H1 (cell line): ENCODE measurements around the gene PRKCD. TPM values are rescaled to one million over a fixed set of nuclear protein-coding genes. Genes with fewer than 3 reads are reported as not detected.

Source experiments
- CTCF ChIA-PET: fragments of 300-600 bp; sonication (Branson Sonifier 250); formaldehyde crosslinking; loops from one replicate; lab custom pipeline; 2021; ENCODE audit not compliant: partially characterized antibody; lab: Charles Lee
- POLR2A ChIA-PET: fragments of 300-600 bp; sonication (Branson Sonifier 250); formaldehyde crosslinking; loops from one replicate; lab custom pipeline; 2021; ENCODE audit warnings: inconsistent platforms; ENCODE audit not compliant: partially characterized antibody; lab: Charles Lee
- DNase-seq, 2 experiments: peaks; one replicate each; pipeline versions ENCODE4 v3.0.0 to v3.0.0-alpha.2; 2010 to 2022; ENCODE audit warnings: low spot score in 2 of 2, low read depth in 1 of 2, mixed read lengths in 1 of 2
- FAIRE-seq: peaks from 2 replicates; lab custom pipeline; 2011; peaks lifted over from hg19 to GRCh38; lab: Jason Lieb, UNC
- H2AFZ ChIP-seq: 2 replicates; pipeline ENCODE4 v1.8.1; 2012; ENCODE audit warnings: low read length, inconsistent platforms
- H2AK5ac ChIP-seq: 2 replicates; pipeline ENCODE4 v1.6.1; 2013; ENCODE audit warnings: low read depth, low read length
- H2BK120ac ChIP-seq: replicated peaks from 2 replicates; pipeline ENCODE3; 2013; ENCODE audit warnings: low read depth, low read length, inconsistent platforms
- H2BK12ac ChIP-seq: 2 replicates; pipeline ENCODE4 v1.6.1; 2013; ENCODE audit warnings: low read depth, low read length
- H2BK15ac ChIP-seq: 2 replicates; pipeline ENCODE4 v1.6.1; 2013; ENCODE audit warnings: low read length
- H2BK20ac ChIP-seq: 2 replicates; pipeline ENCODE4 v1.6.1; 2013; ENCODE audit warnings: low read length
- H2BK5ac ChIP-seq: 2 replicates; pipeline ENCODE4 v1.6.1; 2013; ENCODE audit warnings: low read depth, low read length
- H3K14ac ChIP-seq: 2 replicates; pipeline ENCODE4 v1.6.1; 2013; ENCODE audit warnings: inconsistent platforms; ENCODE audit not compliant: insufficient read length
- H3K18ac ChIP-seq: 2 replicates; pipeline ENCODE4 v1.6.1; 2013; ENCODE audit warnings: low read length; ENCODE audit errors: extremely low read depth
- H3K23ac ChIP-seq: 2 replicates; pipeline ENCODE4 v1.6.1; 2013; ENCODE audit warnings: inconsistent platforms; ENCODE audit not compliant: insufficient read length
- H3K23me2 ChIP-seq: 2 replicates; pipeline ENCODE4 v1.6.1; 2013; ENCODE audit warnings: low read depth, low read length
- H3K27ac ChIP-seq: 2 replicates; pipeline ENCODE4 v1.6.1; 2011; ENCODE audit warnings: low read depth, low read length, inconsistent platforms
- H3K27me3 ChIP-seq, 4 experiments: replicated peaks in 1 of 4; 1 replicate in 1 of 4; 2 replicates in 3 of 4; pipeline versions ENCODE4 v1.6.1 to v1.8.1; 2011 to 2013; ENCODE audit warnings: low read length in 3 of 4, mild to moderate bottlenecking in 3 of 4, inconsistent platforms in 2 of 4, mixed read lengths in 2 of 4, moderate library complexity in 1 of 4; ENCODE audit not compliant: control insufficient read depth in 3 of 4, insufficient read depth in 3 of 4; ENCODE audit errors: extremely low read depth in 1 of 4
- H3K36me3 ChIP-seq, 4 experiments: 2 replicates each; pipeline versions ENCODE4 v1.6.1 to v1.8.1; 2011 to 2013; ENCODE audit warnings: mild to moderate bottlenecking in 4 of 4, low read length in 3 of 4, moderate library complexity in 2 of 4, control low read depth in 1 of 4, inconsistent platforms in 1 of 4; ENCODE audit not compliant: insufficient read depth in 4 of 4, control insufficient read depth in 2 of 4
- H3K4ac ChIP-seq: replicated peaks from 2 replicates; pipeline ENCODE3; 2013; ENCODE audit warnings: low read length, low read depth, mixed read lengths, inconsistent platforms; ENCODE audit not compliant: insufficient read length
- H3K4me1 ChIP-seq, 4 experiments: replicated peaks in 1 of 4; 1 replicate in 1 of 4; 2 replicates in 3 of 4; pipeline versions ENCODE4 v1.6.1 to v1.8.1; 2011 to 2013; ENCODE audit warnings: low read length in 3 of 4, inconsistent platforms in 2 of 4, mixed read lengths in 1 of 4; ENCODE audit not compliant: insufficient read depth in 4 of 4, control insufficient read depth in 3 of 4
- H3K4me2 ChIP-seq, 2 experiments: 2 replicates each; pipeline versions ENCODE4 v1.6.1 to v1.8.1; 2011 to 2013; ENCODE audit warnings: low read depth in 2 of 2, low read length in 2 of 2, control low read depth in 1 of 2, inconsistent platforms in 1 of 2, mild to moderate bottlenecking in 1 of 2; ENCODE audit not compliant: insufficient read depth in 1 of 2
- H3K4me3 ChIP-seq, 4 experiments: fragments of 200-600, 300-600 bp in 1 of 4; sonication (generic), shearing (Covaris generic), sonication (Bioruptor Twin) in 1 of 4; 2 replicates each; pipeline versions ENCODE4 v1.5.1 to v1.8.1; 2011 to 2016; ENCODE audit warnings: low read length in 4 of 4, low read depth in 3 of 4, control low read depth in 2 of 4, inconsistent platforms in 2 of 4, mild to moderate bottlenecking in 2 of 4, mixed read lengths in 1 of 4, moderate library complexity in 1 of 4; ENCODE audit not compliant: insufficient read depth in 2 of 4; ENCODE audit errors: extremely low read depth in 1 of 4
- H3K56ac ChIP-seq: replicated peaks from 2 replicates; pipeline ENCODE3; 2013; ENCODE audit warnings: low read depth, mild to moderate bottlenecking, mixed read lengths, low read length, inconsistent platforms; ENCODE audit not compliant: insufficient read length
- H3K79me1 ChIP-seq: 2 replicates; pipeline ENCODE4 v1.6.1; 2013; ENCODE audit warnings: low read depth, low read length, control low read depth
- H3K79me2 ChIP-seq, 2 experiments: 2 replicates each; pipeline versions ENCODE4 v1.6.1 to v1.8.1; 2012 to 2013; ENCODE audit warnings: low read length in 2 of 2, mild to moderate bottlenecking in 2 of 2, inconsistent platforms in 1 of 2; ENCODE audit not compliant: insufficient read depth in 2 of 2, control insufficient read depth in 1 of 2
- H3K9ac ChIP-seq, 4 experiments: replicated peaks in 1 of 4; 1 replicate in 1 of 4; 2 replicates in 3 of 4; pipeline versions ENCODE4 v1.6.1 to v1.8.1; 2011 to 2013; ENCODE audit warnings: low read depth in 3 of 4, low read length in 3 of 4, control low read depth in 2 of 4, mild to moderate bottlenecking in 2 of 4, moderate library complexity in 2 of 4, inconsistent platforms in 1 of 4; ENCODE audit errors: extremely low read depth in 1 of 4
- H3K9me3 ChIP-seq, 2 experiments: 2 replicates each; pipeline versions ENCODE4 v1.6.1 to v1.8.1; 2012 to 2013; ENCODE audit warnings: mild to moderate bottlenecking in 2 of 2, moderate library complexity in 2 of 2, control low read depth in 1 of 2, inconsistent platforms in 1 of 2, low read depth in 1 of 2, low read length in 1 of 2, mixed read lengths in 1 of 2; ENCODE audit not compliant: insufficient read depth in 2 of 2
- H4K20me1 ChIP-seq, 2 experiments: replicated peaks in 1 of 2; 2 replicates each; pipeline versions ENCODE3 to v1.8.1; 2011 to 2013; ENCODE audit warnings: inconsistent platforms in 2 of 2, low read length in 2 of 2, mild to moderate bottlenecking in 1 of 2; ENCODE audit not compliant: insufficient read depth in 2 of 2, control insufficient read depth in 1 of 2
- H4K5ac ChIP-seq: 2 replicates; pipeline ENCODE4 v1.6.1; 2013; ENCODE audit warnings: low read length, low read depth, mixed read lengths, inconsistent platforms; ENCODE audit not compliant: insufficient read length
- H4K8ac ChIP-seq: 2 replicates; pipeline ENCODE4 v1.8.0; 2013; ENCODE audit warnings: mild to moderate bottlenecking, moderate library complexity, low read length, inconsistent platforms; ENCODE audit not compliant: insufficient read depth; ENCODE audit errors: extremely low read depth
- H4K91ac ChIP-seq: replicated peaks from 2 replicates; pipeline ENCODE3; 2013; ENCODE audit warnings: low read length, mixed read lengths, inconsistent platforms; ENCODE audit not compliant: insufficient read length
- BACH1 ChIP-seq: IDR thresholded peaks from 2 replicates; pipeline ENCODE4 v1.6.1; 2012; ENCODE audit warnings: low read length, improper control_type of control experiment
- BCL11A ChIP-seq, 2 experiments: IDR thresholded peaks; one replicate each; pipeline ENCODE4 v1.6.1; 2011; ENCODE audit warnings: low read depth in 2 of 2, low read length in 2 of 2, mild to moderate bottlenecking in 2 of 2
- HDAC2 ChIP-seq, 2 experiments: fragments of 300-600 bp in 1 of 2; sonication (generic) in 1 of 2; IDR thresholded peaks; 2 replicates each; pipeline ENCODE4 v1.6.1; 2011 to 2012; ENCODE audit warnings: low read depth in 2 of 2, low read length in 2 of 2, mild to moderate bottlenecking in 2 of 2, moderate library complexity in 2 of 2, borderline replicate concordance in 1 of 2, inconsistent platforms in 1 of 2
- KDM1A ChIP-seq: fragments of 200-600, 300-600 bp; sonication (generic); IDR thresholded peaks from 2 replicates; pipeline ENCODE4 v1.7.1; 2016; ENCODE audit warnings: mild to moderate bottlenecking, low read length, borderline replicate concordance
- KDM4A ChIP-seq: IDR thresholded peaks from one replicate; pipeline ENCODE4 v1.7.1; 2012; ENCODE audit warnings: low read depth, mild to moderate bottlenecking, moderate library complexity, low read length, inconsistent platforms; ENCODE audit not compliant: severe bottlenecking
- MAFK ChIP-seq: IDR thresholded peaks from 2 replicates; pipeline ENCODE4 v1.6.1; 2012; ENCODE audit warnings: low read depth, mild to moderate bottlenecking, improper control_type of control experiment, low read length
- POLR2AphosphoS5 ChIP-seq: IDR thresholded peaks from 2 replicates; pipeline ENCODE4 v1.6.1; 2011; ENCODE audit warnings: low read depth, low read length
- RBBP5 ChIP-seq: IDR thresholded peaks from 2 replicates; pipeline ENCODE4 v1.7.1; 2012; ENCODE audit warnings: low read depth, mild to moderate bottlenecking, inconsistent platforms, low read length, moderate library complexity, borderline replicate concordance
- SRF ChIP-seq: IDR thresholded peaks from 2 replicates; pipeline ENCODE4 v1.6.1; 2011; ENCODE audit warnings: mild to moderate bottlenecking, low read depth, low read length, moderate library complexity
- SUZ12 ChIP-seq: fragments of 200-600 bp; sonication (generic); IDR thresholded peaks from 2 replicates; pipeline ENCODE4 v1.6.1; 2012; ENCODE audit warnings: mild to moderate bottlenecking, inconsistent platforms, low read length, moderate library complexity, mixed read lengths
- USF2 ChIP-seq: IDR thresholded peaks from 2 replicates; pipeline ENCODE4 v1.6.1; 2011; ENCODE audit warnings: low read length, improper control_type of control experiment
- YY1 ChIP-seq: IDR thresholded peaks from 2 replicates; pipeline ENCODE4 v1.6.1; 2011; ENCODE audit warnings: low read depth, mild to moderate bottlenecking, low read length
- WGBS, 2 experiments: shearing (Covaris generic) in 1 of 2; methylation state at CpG; one replicate each; pipeline versions ENCODE4 v1.1.6 to v1.1.7; 2013 to 2015; ENCODE audit warnings: low lambda C conversion rate in 2 of 2, mixed read lengths in 2 of 2, inconsistent platforms in 1 of 2, low coverage in 1 of 2, missing lambda C conversion rate in 1 of 2; ENCODE audit not compliant: insufficient replicate concordance in 2 of 2, insufficient coverage in 1 of 2, insufficient read length in 1 of 2; ENCODE audit errors: extremely low coverage in 1 of 2, missing lambda C conversion rate in 1 of 2; 5-methylcytosine and 5-hydroxymethylcytosine counted together
- polyA plus RNA-seq, 7 experiments: library from polyadenylated mRNA; depleted of rRNA in 3 of 7; stranded (reverse) in 5 of 7; unstranded in 2 of 7; fragments of >200 nt in 5 of 7; fragments of 200-250 nt in 2 of 7; gene quantifications; 1 replicate in 5 of 7; 2 replicates in 1 of 7; 4 replicates in 1 of 7; pipeline versions ENCODE4 v1.2.1 to v1.2.3, GENCODE V29; 2011 to 2013; ENCODE audit warnings: missing spikeins in 2 of 7, mixed read lengths in 2 of 7
- total RNA-seq: library from RNA; stranded (reverse); fragmentation: NEBNext Ultra II Directional; extraction: Animal tissue kit (Norgen Biotek cat#: 25700); gene quantifications from 2 replicates; pipeline ENCODE4 v1.2.1, GENCODE V29; 2021

PRKCD gene
- total and polyA plus RNA-seq, 2 of the 8 experiments (the other 6 are each of a cell fraction or from before 2014, with no cell fraction given) = 22.6 to 23.9 TPM

GRCh38 chr3:53166781-53167291, 5.8 kb downstream of the PRKCD start:
- Histone ChIP-seq H3K9me3 (no peaks in the 10 kb centered on the region), H2BK20ac (no peak overlapping the region), H3K27me3 (peaks cover 0 to 3% (median 0%) of the 10 kb centered on the region in 4 experiments; a peak in 3 of 7 replicates), H2AK5ac (no peak overlapping the region), H2BK120ac (no peak overlapping the region), H3K14ac (no peak overlapping the region), H3K36me3 (no peaks in the 10 kb centered on the region), H3K4me3 (no peak overlapping the region), H3K4ac (no peak overlapping the region), H3K56ac (no peak overlapping the region), H3K4me2 (no peak overlapping the region), H3K79me2 (peaks cover 0 to 9% of the 10 kb centered on the region in 2 experiments; a peak in 1 of 4 replicates), H2BK12ac (no peak overlapping the region), H2BK15ac (no peak overlapping the region), H4K5ac (no peak overlapping the region), H4K8ac (no peak overlapping the region; the same call in 1 of the 2 replicates), H3K23ac (no peak overlapping the region), H4K20me1 (peaks cover 7 to 22% of the 10 kb centered on the region in 2 experiments), H3K23me2 (peaks cover 8% of the 10 kb centered on the region), H2AFZ (no peak overlapping the region), H3K9ac (no peak overlapping the region), H3K79me1 (peaks cover 22% of the 10 kb centered on the region), H2BK5ac (peak overlapping the region; percentile 44; the same call in 1 of the 2 replicates), H4K91ac (no peak overlapping the region), H3K27ac (no peak overlapping the region), H3K18ac (no peak overlapping the region; the same call in 1 of the 2 replicates), H3K4me1 (peaks cover 3 to 46% (median 30%) of the 10 kb centered on the region in 4 experiments)
- no peak for FAIRE-seq
- ChIA-PET CTCF (interaction anchor here (1.0 to 5.9 kb wide), 9 partner anchors 21 to 503 kb away, joined by 3 to 50 read pairs (median 4); no protein-coding TSS in a partner anchor), POLR2A (interaction anchor here (1.2 to 7.9 kb wide), 2 partner anchors 8 to 24 kb away, joined by 3 to 56 read pairs; partner anchors contain the start of gene PRKCD)
- DNase-seq = no peak
- WGBS, 2 experiments = 81% methylated on average over 9 of the region's 9 CpGs; no CpG with 5 or more reads in 1 of the 2 experiments
- TF ChIP-seq YY1 (no peak), BCL11A (IDR thresholded peaks at IDR 0.05; ENCODE audit: low read depth in 2 of 2, low read length in 2 of 2) (no peak), SRF (no peak), MAFK (no peak), KDM4A (no peak), BACH1 (no peak), HDAC2 (IDR thresholded peaks at IDR 0.05; ENCODE audit: borderline replicate concordance in 1 of 2, low read depth in 2 of 2, low read length in 2 of 2) (no peak), KDM1A (no peak), POLR2AphosphoS5 (no peak), USF2 (no peak), RBBP5 (no peak), SUZ12 (no peak)
